Frontal cortex (tissue), 4 donors: ENCODE data around the gene RALGAPA1. TPM values are rescaled to one million over a fixed set of nuclear protein-coding genes. Genes with fewer than 3 reads are reported as not detected.
"Not testable (repeated sequence)": the region's sequence is repeated elsewhere in the genome, so short reads cannot be mapped to it uniquely, and the experiment has no call there.

ENCODE experiments used
- DNase-seq, 2 donors: peaks; one replicate each; pipeline ENCODE4 v3.0.0; 2012; ENCODE audit warnings: low spot score in 2 of 2
- FAIRE-seq: peaks from 2 replicates; lab custom pipeline; 2012; peaks lifted over from hg19 to GRCh38; lab: Jason Lieb, UNC
- total RNA-seq: library from RNA; depleted of rRNA; stranded (reverse); fragments of >200 nt; gene quantifications from one replicate; pipeline ENCODE4 v1.2.3, GENCODE V29; 2014
- donor health status: control.
- donor health status: control.
- donor health status: control.

The RALGAPA1 gene
- total RNA-seq, 1 donor from 2014 or later = 150 TPM

GRCh38 chr14:35776823-35777222 is 32.3 kb downstream of the RALGAPA1 start:
- DNase-seq = no peak

GRCh38 chr14:35776085-35776484 is 33.0 kb downstream of the RALGAPA1 start:
- not testable (repeated sequence) for DNase-seq, FAIRE-seq

More at GRCh38 chr14:35776823-35777222, 32.3 kb downstream of the RALGAPA1 start:
- FAIRE-seq = peak; percentile 21

GRCh38 chr14:35766700-35767082 is 42.4 kb downstream of the RALGAPA1 start:
- DNase-seq (no peak), FAIRE-seq (no peak)

- FAIRE-seq = no peak
- DNase-seq = no peak
Measured at GRCh38 chr14:35766036-35766699, 42.9 kb downstream of the RALGAPA1 start.

GRCh38 chr14:35761922-35762321 is 47.2 kb downstream of the RALGAPA1 start:
- DNase-seq = no peak
- no peak for FAIRE-seq

DNA sequence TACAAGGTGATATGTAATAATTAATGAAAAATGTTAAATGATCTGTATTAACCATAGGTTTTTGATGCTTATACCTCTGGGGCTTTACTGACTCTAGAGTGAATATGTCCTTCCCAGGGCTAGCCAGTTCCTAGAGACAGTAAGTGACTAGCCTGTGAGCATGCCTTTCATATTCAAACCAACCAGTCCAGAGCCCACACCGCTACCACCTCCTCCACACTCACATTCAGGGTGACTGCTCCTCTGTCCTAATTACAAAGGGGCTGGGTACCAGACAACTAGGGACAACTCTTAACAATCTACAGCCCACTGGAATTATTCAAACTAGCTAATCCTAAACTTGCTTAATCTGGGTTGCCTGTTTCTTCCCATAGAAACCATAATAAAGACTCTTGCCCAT is 49.0 kb downstream of the RALGAPA1 start:
- FAIRE-seq (no peak), DNase-seq (no peak)

DNA sequence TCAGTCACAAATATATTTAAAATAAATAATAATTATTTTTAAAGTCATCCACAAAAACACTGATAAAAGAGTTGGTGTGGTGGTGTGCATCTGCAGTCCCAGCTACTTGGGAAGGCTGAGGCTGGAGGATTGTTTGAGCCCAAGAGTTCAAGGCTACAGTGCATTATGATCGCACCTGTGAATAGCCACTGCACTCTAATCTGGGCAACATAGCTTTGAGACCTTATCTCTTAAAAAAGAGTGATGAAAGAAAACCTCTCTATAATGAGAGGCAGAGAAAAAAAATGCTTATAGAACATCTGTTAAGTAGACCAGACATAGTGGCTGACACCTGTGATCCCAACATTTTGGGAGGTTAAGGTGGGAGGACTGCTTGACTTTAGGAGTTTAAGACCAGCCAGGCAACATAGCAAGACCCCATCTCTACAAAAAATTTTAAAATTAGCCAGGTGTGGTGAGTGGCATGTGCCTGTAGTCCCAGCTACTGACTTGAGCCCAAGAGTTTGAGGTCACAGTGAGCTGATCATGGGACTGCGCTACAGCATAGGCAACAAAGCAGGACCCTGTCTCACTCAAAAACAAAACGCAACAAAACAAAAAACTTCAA is 50.5 kb downstream of the RALGAPA1 start:
- FAIRE-seq = no peak
- DNase-seq = no peak

DNA sequence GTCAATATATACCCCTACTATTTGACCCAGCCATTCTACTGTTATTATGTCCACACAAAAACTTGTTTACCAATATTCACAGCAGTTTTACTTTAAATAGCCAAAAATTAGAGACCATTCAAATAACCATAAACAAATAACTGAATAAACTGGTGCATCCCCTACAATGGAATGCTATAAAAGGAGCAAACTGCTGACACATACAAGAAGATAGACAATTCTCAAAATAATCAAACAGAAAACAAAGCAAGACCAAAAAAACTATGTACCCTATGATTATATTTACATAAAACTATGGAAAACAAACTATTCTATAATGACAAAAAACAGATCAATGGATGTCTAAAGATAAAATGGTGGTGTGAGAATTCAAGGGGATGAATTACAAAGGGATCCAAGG is 54.4 kb downstream of the RALGAPA1 start:
- FAIRE-seq (no peak), DNase-seq (no peak)

GRCh38 chr14:35752380-35752779 is 56.7 kb downstream of the RALGAPA1 start:
- DNase-seq (no peak), FAIRE-seq (no peak)

- no peak for DNase-seq
- FAIRE-seq = peak; percentile 60
Measured at GRCh38 chr14:35750202-35750904, 58.7 kb downstream of the RALGAPA1 start.

- no peak for DNase-seq
- FAIRE-seq = no peak
Measured at GRCh38 chr14:35747379-35747778, 61.7 kb downstream of the RALGAPA1 start.

- DNase-seq (no peak), FAIRE-seq (no peak)
Measured at GRCh38 chr14:35742442-35742841, 66.7 kb downstream of the RALGAPA1 start.

DNA sequence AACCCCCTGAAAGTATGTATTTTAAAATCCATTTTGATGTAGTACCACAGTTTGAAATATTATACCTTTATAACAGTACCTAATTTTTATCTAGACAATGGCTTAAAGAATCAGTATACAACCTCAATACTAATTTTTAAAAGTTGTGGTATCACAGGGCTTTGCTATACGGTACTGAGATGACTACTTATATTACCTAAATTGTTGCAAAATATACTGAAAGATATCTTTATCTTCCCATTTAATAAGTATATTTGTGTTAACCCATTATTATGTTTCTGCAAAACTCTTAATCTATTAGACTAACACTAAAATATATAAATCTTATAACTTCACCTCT is 67.1 kb downstream of the RALGAPA1 start:
- FAIRE-seq = peak; percentile 13
- no peak for DNase-seq

DNA sequence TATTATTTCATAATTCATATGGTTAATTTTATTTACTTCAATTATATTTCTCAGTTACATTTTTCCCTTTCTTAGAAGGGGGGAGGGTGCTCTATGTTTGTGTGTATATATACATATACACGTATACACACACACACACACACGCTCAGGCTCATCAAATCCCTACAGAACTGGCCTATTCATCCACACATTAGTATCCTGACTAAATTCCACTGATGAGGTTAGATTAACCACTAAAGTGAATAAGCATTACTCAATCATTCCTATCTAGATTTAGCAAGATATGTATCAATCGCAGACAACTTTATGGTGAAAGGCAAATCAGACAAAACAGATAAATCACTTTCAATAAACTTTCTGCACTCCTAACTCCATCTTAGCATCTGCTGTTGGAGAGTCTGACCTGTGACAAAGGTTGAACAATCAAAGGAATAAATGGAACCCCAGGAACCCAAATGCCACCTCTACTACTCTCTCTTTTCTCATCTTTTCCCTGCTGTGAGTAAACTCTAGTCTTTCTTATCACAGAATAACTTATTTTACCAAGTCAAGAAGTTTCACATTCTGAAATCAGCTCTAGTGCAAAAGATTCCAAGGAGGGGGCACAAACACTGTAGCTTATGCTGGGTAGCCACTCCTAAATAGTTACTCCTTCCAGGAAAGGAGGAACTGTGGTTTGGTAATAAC is 67.6 kb downstream of the RALGAPA1 start:
- no peak for FAIRE-seq
- DNase-seq = no peak

DNA sequence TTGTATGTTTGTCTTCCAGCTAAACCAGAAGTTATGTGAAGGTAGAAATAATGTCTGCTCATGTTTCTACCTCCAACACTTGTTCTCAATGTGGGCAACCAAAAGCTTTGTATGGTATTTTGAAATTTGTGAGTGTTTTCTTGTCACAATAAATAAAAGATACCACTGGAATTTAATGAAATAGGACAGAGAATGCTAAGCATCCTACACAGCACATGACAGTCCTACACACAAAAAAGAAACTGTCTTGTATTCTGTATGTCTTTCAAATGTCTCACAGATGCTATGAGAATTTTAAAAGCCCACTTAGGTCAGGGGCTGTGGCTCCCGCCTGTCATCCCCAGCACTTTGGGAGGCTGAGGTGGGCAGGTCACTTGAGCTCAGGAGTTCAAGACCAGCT is 68.9 kb downstream of the RALGAPA1 start:
- FAIRE-seq (no peak), DNase-seq (no peak)

DNA sequence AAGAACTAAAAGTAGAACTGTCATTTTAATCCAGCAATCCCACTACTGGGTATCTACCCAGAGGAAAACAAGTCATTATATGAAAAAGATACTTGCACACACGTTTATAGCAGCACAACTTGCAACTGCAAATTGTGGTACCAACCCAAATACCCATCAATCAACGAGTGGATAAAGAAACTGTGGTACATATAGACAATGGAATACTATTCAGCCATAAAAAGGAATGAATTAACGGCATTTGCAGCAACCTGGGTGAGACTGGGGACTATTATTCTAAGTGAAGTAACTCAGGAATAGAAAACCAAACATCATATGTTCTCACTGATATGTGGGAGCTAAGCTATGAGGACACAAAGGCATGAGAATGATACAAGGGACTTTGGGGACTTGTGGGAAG is 73.9 kb downstream of the RALGAPA1 start:
- not testable (repeated sequence) for DNase-seq, FAIRE-seq

DNA sequence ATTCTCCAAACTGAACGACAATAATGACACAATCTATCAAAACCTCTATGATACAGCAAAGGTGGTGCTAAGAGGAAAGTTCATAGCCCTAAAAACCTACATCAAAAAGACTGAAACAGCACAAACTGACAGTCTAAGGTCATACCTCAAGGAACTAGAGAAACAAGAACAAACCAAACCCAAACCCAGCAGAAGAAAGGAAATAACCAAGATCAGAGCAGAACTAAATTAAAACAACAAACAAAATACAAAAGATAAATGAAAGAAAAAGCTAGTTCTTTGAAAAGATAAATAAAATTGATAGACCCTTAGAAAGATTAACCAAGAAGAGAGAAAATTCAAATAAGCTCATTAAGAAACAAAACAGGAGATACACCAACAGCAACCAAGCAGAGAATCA is 75.6 kb downstream of the RALGAPA1 start:
- not testable (repeated sequence) for FAIRE-seq, DNase-seq

DNA sequence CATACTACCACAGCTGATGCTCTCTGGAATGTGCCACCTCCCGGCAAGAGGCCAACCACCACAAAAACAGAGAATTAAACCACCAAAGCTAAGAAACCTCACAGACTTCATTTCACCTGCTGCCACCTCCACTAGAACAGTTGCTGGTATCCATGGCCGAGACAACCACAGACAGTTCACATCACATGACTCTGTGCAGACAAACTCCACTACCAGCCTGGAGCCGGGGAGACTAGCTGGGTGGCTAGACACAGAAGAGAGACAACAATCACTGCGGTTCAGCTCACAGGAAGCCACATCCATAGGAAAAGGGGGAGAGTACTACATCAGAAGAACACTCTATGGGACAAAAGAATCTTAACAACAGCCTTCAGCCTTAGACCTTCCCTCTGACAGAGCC is 78.2 kb downstream of the RALGAPA1 start:
- no peak for FAIRE-seq
- no peak for DNase-seq

DNA sequence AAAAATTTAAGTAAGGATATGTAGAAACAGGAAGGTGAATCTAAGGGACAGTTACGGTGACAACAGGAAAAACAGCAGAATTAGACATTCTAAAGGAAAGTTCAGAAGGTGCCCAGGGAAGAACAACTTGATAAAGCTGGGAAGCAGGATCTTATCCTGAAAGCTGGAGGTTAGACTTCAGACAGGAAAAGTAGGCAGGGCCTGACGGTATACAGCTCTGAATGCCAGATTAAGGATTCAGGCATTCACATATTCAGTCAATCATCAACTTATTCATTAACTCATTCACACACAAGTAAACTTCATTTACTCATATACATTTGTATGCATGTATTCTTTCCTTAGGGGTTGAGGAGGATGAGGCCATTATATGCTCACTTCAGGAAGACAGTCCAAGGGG is 81.3 kb downstream of the RALGAPA1 start:
- no peak for FAIRE-seq
- DNase-seq = no peak

GRCh38 chr14:35725930-35726329 is 83.2 kb downstream of the RALGAPA1 start:
- DNase-seq (no peak), FAIRE-seq (no peak)

GRCh38 chr14:35715079-35715478 is 94.0 kb downstream of the RALGAPA1 start:
- FAIRE-seq = peak; percentile 77
- DNase-seq = no peak
